GM12801 (cell line): Measurements from ENCODE around the gene RXRG.

ENCODE experiments used
- CTCF ChIP-seq: IDR thresholded peaks from one replicate; pipeline ENCODE4 v1.5.1; 2011; ENCODE audit warnings: control low read depth; ENCODE audit not compliant: insufficient read length; ENCODE audit errors: extremely low read depth

The RXRG gene

GRCh38 chr1:165420655-165421054 is 24.3 kb downstream of the RXRG start:
- TF ChIP-seq CTCF: no peak

DNA sequence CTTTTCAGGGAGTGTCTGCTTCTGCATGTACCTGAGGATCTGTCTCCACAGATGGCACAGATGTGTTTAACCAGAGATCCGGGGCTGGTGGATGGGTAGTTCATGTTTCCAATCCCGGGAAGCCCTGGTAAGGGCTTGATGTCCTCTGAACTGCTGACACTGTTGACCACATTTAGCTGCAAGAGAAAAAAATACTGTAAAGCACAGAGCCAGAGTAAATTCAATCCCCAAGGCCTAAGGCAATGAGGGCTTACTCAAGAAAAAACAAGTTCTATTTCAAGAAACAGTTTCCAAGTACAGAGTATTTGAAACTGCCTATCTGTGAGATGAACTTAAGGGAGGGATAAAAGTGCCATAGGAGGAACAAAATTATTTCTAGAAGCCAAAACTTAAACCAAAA is 25.1 kb downstream of the RXRG start:
- no peak for TF ChIP-seq CTCF

- no peak for TF ChIP-seq CTCF
Observed at GRCh38 chr1:165418195-165418594, 26.7 kb downstream of the RXRG start.

GRCh38 chr1:165416876-165417275 is 28.1 kb downstream of the RXRG start:
- TF ChIP-seq CTCF: no peak

DNA sequence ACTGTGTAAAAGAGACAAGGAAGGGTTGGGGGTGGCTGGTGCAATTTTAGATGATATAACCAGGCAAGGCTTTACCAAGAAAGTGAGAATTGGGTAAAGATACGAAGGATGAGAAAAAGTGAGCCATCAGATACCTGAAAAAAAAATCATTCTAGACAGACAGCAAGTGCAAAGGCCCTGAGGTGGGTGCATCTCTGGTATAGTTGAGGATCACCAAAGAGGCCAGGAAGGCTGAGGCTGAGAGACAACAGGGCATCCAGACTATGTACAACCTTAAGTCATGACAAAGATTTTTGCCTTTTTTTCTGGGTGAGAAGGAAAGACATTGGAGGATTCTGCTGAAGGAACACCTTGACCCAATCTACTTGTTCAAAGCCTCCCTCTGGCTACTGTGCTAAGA is 29.9 kb downstream of the RXRG start:
- TF ChIP-seq CTCF: no peak

- TF ChIP-seq CTCF: no peak
Observed at GRCh38 chr1:165414620-165415019, 30.3 kb downstream of the RXRG start.

- no peak for TF ChIP-seq CTCF
Observed at GRCh38 chr1:165411396-165411795, 33.5 kb downstream of the RXRG start.
